GM12872 (cell line): ENCODE data around the gene PGP.

Experiments
- CTCF ChIP-seq: IDR thresholded peaks from 3 replicates; pipeline ENCODE4 v1.5.1; 2011; ENCODE audit warnings: low read depth, mild to moderate bottlenecking, low read length, moderate library complexity; ENCODE audit not compliant: insufficient read depth

The PGP gene

GRCh38 chr16:2190659-2191445, 23.8 kb downstream of the PGP start:
- TF ChIP-seq CTCF: no peak

GRCh38 chr16:2190002-2190658, 24.5 kb downstream of the PGP start:
- TF ChIP-seq CTCF: no peak

- TF ChIP-seq CTCF: no peak
These were observed 25.3 kb downstream of the PGP start for GRCh38 chr16:2189252-2189893.

GRCh38 chr16:2188395-2188794, 26.2 kb downstream of the PGP start:
- no peak for TF ChIP-seq CTCF

- no peak for TF ChIP-seq CTCF
These were observed 27.4 kb downstream of the PGP start for GRCh38 chr16:2187212-2187611.

GRCh38 chr16:2186505-2186904, 28.1 kb downstream of the PGP start:
- TF ChIP-seq CTCF: no peak

GRCh38 chr16:2186064-2186463, 28.6 kb downstream of the PGP start:
- TF ChIP-seq CTCF: no peak
